HFF-Myc (cell line): ENCODE measurements around the gene CTCF.

Experiments used
- DNase-seq: peaks from one replicate; pipeline ENCODE4 v3.0.0-alpha.2; 2011; ENCODE audit warnings: low read depth; ENCODE audit errors: extremely low read depth
- H3K4me3 ChIP-seq: replicated peaks from 2 replicates; pipeline ENCODE4 v1.5.1; 2011; ENCODE audit warnings: low read depth, mild to moderate bottlenecking, control low read depth, low read length
- TF ChIP-seq, protein P1 (sequence below): IDR thresholded peaks from 2 replicates; pipeline ENCODE4 v1.5.1; 2012; ENCODE audit warnings: mild to moderate bottlenecking, low read depth, low read length, control low read depth; ENCODE audit errors: missing control alignments

Gene CTCF

DNA sequence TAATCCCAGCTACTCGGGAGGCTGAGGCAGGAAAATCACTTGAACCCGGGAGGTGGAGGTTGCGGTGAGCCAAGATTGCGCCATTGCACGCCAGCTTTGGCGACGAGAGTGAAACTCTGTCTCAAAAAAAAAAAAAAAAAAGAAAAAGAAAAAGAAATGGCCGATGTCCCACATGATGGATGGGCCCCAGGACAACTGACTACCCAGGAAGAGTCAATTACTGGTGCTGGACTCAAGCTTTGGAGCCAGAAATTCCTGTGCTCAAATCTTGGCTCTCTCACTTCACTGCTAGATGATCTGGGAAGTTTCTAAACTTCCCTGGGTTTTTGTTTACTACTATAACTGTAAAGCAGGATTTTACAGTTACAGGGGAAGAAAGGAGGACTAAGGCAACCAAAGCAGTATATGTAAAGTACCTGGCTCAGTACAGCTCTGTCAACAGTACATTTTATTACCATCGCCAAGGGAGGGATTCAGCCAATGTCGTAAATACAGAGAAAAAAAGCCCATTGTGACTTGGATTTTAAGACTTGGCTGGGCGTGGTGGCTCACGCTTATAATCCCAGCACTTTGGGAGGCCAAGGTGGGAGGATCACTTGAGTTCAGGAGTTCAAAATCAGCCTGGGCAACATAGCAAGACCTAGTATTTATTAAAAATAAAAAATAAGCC lies 116.2 kb downstream of the CTCF start:
- DNase-seq: no peak

DNA sequence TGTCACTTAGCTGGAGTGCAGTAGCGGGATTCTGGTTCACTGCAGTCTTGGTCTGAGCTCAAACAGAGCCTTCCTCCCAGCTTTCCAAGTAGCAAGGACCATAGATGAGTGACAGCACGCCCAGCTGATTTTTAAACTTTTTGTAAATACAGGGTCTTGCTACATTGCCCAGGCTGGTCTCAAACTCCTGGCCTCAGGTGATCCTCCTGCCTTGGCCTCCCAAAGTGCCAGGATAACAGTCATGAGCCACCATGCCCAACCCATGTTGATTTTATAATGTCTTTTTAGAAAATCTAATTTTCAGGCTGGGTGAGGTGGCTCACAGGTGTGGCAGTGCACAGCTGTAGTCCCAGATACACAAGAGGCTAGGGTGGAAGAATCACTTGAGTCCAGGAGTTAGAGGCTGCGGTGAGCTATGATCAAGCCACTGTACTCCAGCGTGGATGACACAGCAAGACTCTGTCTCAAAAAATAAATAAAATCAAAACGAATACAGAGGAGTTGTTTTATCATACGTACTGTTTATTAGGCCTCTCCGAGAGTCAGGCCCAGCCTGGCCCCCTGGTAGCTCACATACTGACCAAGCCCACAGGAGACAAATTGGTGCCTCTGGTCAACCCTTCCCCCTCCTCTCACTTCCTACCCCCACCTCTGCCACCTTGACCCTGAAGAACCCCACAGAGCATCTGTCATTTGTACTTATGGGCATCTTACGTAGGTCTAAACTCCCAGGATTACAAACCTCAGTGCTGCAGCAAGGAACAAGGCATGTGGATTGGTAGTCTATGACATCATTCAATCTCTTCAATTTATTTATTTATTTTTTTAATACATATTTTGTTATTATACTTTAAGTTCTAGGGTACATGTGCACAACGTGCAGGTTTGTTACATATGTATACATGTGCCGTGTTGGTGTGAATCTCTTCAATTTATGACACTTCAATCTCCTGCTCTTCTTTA lies 117.9 kb downstream of the CTCF start:
- H3K4me3 ChIP-seq: no peak overlapping the region
- TF ChIP-seq, protein P1, sequence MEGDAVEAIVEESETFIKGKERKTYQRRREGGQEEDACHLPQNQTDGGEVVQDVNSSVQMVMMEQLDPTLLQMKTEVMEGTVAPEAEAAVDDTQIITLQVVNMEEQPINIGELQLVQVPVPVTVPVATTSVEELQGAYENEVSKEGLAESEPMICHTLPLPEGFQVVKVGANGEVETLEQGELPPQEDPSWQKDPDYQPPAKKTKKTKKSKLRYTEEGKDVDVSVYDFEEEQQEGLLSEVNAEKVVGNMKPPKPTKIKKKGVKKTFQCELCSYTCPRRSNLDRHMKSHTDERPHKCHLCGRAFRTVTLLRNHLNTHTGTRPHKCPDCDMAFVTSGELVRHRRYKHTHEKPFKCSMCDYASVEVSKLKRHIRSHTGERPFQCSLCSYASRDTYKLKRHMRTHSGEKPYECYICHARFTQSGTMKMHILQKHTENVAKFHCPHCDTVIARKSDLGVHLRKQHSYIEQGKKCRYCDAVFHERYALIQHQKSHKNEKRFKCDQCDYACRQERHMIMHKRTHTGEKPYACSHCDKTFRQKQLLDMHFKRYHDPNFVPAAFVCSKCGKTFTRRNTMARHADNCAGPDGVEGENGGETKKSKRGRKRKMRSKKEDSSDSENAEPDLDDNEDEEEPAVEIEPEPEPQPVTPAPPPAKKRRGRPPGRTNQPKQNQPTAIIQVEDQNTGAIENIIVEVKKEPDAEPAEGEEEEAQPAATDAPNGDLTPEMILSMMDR: no peak
- no peak for DNase-seq

More for the DNA sequence above, 116.2 kb downstream of the CTCF start:
- H3K4me3 ChIP-seq: no peak overlapping the region
- TF ChIP-seq, protein P1: no peak

DNA sequence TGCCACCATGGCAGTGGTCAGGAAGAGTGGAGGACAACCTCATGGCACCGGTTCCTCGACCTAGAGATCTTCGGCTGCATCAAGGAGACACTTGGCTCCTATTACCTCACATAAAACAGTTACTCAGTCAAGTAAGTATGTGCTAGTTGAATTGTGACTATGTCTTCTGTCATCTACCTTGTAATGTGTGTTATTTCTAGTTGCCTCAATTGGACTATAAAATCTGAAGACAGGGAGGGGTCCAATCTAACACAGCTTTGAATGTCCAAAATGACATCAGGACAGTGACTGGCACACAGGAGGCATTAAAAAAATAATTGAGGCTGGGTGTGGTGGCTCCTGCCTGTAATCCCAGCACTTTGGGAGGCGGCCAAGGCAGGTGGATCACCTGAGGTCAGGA lies 121.4 kb downstream of the CTCF start:
- TF ChIP-seq, protein P1: no peak
- H3K4me3 ChIP-seq: no peak overlapping the region
- DNase-seq: no peak

DNA sequence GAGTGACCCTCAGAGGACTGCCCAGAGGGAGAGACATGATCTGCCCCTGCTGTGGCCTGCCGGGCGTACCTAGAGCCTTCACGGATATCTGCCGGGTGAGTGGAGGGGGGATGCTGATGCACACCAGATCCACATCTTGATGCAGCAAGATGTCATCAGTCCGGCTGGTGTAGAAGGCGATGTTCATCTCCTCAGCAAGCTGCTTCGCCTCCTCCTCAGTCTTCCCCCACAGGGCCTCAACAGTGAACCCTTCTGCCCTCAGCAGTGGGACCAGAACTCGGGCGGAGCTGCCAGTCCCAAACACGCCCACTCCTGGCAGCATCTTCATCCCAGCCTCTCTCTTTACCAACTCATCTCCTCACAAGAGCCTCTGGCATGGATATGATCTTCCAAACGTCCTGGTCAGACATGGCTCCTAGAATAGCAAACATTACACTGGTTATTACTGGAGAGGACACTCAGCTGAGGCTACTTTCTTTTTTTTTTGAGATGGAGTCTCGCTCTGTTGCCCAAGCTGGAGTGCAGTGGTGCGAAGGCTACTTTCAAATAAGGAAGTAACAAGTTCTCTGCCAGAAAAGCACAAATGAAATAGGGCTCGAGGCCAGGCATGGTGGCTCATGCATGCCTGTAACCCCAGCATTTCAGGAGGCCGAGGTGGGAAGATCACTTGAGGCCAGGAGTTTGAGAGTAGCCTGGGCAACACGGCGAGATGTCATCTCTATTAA lies 123.2 kb downstream of the CTCF start:
- no peak overlapping the region for H3K4me3 ChIP-seq
- TF ChIP-seq, protein P1: no peak
- no peak for DNase-seq
